Activated T-helper 1 cell treated with Interleukin-2 at 50 U/mL for 16 hours (primary cell): ENCODE measurements around the gene TRAPPC1.
A peak's percentile ranks its signal among the peaks of the same experiment; 100 is the strongest.
"Not testable (repeated sequence)": the region's sequence is repeated elsewhere in the genome, so short reads cannot be mapped to it uniquely, and the experiment has no call there.

Experiments used
- DNase-seq: peaks from one replicate; pipeline ENCODE4 v3.0.0-alpha.2; 2020; ENCODE audit warnings: low read depth

The TRAPPC1 gene, protein sequence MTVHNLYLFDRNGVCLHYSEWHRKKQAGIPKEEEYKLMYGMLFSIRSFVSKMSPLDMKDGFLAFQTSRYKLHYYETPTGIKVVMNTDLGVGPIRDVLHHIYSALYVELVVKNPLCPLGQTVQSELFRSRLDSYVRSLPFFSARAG

GRCh38 chr17:7931709-7932482 is at the start of gene TRAPPC1, which contains the start of gene CNTROB:
TSS of gene TRAPPC1 (minus strand) at chr17:7931946. CDS start at chr17:7931829, 117 bp downstream.
TSS of gene CNTROB (plus strand) at chr17:7932206. CDS start at chr17:7933080, 874 bp downstream.
- DNase-seq = peak; percentile 99

DNA sequence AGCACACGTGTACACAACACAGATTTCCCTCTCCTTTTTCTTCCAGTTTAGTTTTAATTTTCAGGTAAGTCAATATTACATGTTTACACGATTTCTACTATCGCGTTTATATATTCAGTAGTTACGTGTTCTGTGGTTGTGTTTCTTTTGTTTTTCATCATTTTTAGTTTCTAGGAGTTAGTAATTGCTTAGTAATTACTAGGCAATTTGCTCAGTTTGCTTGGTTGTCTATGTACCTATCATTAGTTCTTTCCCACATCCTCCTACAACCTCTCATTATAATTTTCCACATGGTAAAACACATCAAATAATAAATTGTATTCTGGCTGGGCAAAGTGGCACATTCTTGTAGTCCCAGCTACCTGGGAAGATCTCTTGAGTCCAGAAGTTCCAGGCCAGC is 46.1 kb upstream of the TRAPPC1 start:
- no peak for DNase-seq

- no peak for DNase-seq
Observed at GRCh38 chr17:7977039-7977438, 45.3 kb upstream of the TRAPPC1 start.

DNA sequence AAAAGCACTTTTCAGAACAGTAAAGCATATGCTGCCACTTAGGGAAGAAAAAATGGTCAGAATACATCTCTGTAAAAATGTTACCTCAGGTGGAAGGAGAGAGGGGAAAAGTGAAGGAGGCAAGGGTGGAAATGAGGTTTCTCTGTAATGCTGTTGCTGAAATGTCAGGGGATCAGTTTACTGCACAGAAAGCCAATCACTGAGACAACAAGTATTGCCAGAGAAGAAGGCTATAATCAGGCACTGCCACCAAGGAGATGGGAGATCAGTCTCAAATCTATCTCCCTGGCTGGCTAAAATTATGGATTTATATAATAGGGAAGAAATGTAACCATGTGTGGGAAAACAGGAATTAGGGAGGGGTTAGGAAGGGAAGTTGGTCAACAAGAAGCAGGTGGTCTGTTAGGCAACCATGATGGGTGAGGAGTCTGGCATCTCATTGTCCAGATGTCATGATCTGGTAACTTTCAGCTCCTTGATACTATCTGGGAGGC is 42.9 kb upstream of the TRAPPC1 start:
- DNase-seq = no peak

GRCh38 chr17:7972131-7972785 is 40.5 kb upstream of the TRAPPC1 start:
- DNase-seq = no peak

DNA sequence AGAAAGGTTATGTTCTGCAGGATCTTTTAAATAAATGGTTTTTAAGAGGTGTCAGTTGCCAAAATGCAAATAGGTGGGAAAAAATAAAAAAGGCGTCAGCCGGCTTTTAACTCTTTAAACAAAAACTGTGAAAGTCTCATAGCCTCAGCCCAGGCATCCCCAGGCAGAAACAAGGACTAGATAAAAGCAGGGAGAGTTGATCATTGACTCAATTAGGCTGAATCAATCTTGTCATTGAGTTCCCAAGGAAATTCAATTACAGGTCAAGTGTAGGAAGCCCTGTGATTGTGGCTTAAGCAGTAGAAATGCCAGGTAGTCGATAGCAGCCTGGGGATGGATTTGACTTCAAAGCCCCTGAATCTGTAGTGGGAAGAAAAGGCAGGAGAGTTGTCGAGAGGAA is 39.9 kb upstream of the TRAPPC1 start:
- DNase-seq = no peak

GRCh38 chr17:7969433-7969832 is 37.7 kb upstream of the TRAPPC1 start:
- no peak for DNase-seq

- no peak for DNase-seq
Observed at GRCh38 chr17:7967751-7968150, 36.0 kb upstream of the TRAPPC1 start.

- no peak for DNase-seq
Observed at GRCh38 chr17:7961421-7961820, 29.7 kb upstream of the TRAPPC1 start.

DNA sequence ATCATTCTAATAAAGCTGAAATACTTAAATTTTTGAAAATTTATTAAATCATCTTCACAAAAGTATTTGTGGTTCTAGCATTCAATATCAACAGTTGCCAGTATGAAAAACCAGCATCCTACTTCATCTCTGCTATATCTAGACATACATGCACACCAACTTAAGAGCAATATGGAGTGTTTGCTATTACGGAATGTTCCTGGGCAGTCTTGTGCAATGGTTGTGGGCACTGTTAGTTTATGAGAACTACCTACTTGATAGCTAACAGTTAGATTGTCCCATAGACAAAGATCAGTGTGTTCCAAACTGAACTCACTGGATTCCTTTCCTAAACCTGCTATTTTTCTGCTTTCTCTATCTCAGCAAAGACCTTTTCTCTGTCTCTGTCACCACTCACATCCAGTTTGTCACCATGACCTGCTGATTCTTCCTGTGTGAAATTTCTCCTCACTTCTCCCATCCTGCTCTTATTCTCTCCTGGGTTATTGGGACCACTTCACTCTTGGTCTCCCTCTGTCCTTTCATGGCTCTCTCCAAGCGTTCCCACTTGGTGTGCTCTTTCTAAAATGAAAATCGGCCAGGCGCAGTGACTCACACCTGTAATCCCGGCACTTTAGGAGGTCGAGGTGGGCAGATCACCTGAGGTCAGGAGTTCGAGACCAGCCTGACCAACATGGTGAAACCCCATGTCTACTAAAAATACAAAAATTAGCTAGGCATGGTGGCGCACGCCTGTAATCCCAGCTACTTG is 27.9 kb upstream of the TRAPPC1 start:
- DNase-seq = no peak

- DNase-seq = no peak
Observed at GRCh38 chr17:7956228-7956965, 24.7 kb upstream of the TRAPPC1 start.

DNA sequence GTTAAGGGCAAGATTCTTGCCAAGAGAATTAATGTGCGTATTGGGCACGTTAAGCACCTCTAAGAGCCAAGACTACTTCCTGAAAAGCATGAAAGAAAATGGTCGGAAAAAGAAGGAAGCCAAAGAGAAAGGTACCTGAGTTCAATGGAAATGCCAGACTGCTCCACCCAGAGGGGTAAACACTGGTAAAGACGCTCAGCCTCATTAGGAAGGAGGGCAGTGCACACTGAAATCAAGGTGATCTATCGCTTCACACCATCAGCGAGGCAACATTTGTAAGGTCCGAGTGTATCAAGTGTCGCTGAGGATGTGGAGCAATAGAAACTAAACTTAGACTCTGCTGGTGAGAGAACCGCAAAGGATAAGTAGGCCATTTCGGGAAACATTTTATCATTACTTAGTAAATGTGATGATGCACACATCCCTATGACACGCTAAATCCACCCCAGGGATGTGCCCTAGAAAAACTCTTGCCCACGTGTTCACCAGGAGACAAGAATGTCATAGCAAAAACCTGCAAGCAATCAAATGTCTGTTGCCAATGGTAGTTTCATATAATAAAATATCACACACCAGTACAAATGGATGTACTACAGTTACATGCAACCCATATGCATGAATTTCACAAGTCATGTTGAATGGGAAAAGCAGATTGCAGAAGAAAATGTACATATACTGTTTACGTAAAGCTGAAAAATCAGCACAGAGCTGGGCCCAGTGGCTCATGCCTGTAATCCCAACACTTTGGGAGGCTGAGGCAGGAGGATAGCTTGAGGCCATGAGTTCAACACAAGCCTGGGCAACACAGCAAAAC is 23.9 kb upstream of the TRAPPC1 start:
- DNase-seq = no peak

GRCh38 chr17:7953266-7953665 is 21.5 kb upstream of the TRAPPC1 start:
- DNase-seq = not testable (repeated sequence)

DNA sequence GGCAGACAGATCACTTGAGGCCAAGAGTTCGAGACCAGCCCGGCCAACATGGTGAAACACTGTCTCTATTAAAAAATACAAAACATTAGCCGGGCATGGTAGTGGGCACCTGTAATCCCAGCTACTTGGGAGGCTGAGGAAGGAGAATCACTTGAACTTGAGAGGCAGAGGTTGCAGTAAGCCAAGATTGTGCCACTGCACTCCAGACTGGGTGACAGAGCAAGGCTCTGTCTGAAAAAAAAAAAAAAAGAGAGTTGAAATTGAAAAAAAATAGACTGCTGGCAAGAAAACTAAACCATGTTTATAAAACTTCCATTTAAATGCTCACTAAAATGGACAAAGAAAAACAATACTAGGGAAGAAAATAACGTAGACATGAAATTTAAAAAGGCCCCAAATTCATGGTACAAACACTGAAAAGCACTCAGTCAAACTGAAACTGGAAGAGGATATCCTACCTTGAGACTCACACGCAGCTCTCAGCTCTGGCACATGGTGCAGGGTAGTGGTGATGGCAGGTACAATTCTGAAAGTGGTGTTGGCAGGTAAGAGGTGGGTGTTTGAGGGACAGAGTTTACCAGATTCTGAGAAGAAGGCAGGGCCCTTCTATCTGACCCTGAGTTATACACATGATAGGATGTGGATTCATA is 19.5 kb upstream of the TRAPPC1 start:
- no peak for DNase-seq

DNA sequence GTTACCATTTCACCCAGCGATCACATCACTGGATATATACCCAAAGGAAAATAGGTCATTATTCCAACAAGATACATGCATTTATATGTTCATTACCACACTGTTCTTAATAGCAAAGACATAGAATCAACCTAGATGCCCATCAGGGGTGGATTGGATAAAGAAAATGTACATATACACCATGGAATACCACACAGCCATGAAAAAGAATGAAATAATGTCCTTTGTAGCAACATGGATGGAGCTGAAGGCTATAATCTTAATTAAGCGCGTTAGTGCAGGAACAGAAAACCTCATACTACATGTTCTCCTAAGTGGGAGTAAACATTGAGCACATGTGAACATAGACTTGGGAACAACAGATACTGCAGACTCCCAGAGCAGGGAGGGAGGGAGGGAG is 18.8 kb upstream of the TRAPPC1 start:
- DNase-seq = no peak

DNA sequence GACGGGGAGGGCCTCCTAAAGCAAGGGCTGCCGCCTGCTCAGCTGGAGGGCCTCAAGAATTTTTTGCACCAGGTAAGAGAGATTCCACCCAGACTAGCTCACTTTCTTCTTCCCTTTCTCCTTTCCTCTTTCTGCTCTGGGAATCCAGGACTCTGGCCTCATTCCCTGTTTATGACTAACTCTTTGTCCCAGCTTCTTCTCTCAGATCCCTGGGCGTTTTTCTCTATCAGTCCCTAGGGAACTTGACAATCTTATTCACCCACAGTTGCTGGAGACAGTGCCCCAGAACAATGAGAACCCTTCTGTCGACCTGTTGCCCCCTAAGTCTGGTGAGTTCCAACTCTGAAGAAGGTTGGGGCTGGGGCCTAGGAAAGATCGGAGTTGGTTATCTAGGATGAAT is 15.9 kb upstream of the TRAPPC1 start:
- DNase-seq = no peak

GRCh38 chr17:7946441-7946840 is 14.7 kb upstream of the TRAPPC1 start:
- DNase-seq = no peak

- DNase-seq = no peak
Observed at GRCh38 chr17:7945651-7946050, 13.9 kb upstream of the TRAPPC1 start.

- no peak for DNase-seq
Observed at GRCh38 chr17:7944326-7944725, 12.6 kb upstream of the TRAPPC1 start.

DNA sequence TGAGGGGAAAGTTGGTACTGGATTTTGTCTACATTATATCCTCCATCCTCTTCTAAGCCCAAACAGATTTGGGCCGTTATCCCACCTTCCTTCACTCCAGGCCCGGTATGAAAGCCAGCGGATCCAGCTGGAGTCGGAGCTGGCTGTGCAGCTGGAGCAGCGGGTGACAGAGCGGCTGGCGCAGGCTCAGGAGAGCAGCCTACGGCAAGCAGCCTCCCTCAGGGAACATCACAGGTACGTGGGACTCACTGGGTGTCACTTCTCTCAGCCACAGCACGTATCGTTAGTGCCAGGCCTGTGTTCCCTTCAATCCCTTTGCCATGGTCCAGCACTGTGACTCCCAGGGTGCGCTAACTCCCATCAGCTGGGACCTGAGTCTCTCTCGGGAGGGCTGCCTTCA is 11.5 kb upstream of the TRAPPC1 start:
- no peak for DNase-seq
